Endothelial cell of umbilical vein (primary cell): ENCODE results near the gene POTEI. TPM values are rescaled to one million over a fixed set of nuclear protein-coding genes. Genes with fewer than 3 reads are reported as not detected.
A peak's percentile ranks its signal among the peaks of the same experiment; 100 is the strongest.
"Not testable (repeated sequence)": the region's sequence is repeated elsewhere in the genome, so short reads cannot be mapped to it uniquely, and the experiment has no call there.

Experiments used
- BruUV-seq: library from RNA; stranded (reverse); fragments of 400-500 nt; replicated peaks from 2 replicates; lab custom pipeline; 2021; lab: Mats Ljungman, UMichigan
- CTCF ChIA-PET: fragments of 300-600, 350-600 bp; sonication (Branson Sonifier 250); formaldehyde crosslinking; loops from one replicate; lab custom pipeline; 2021; ENCODE audit warnings: antibody characterized with exemption, inconsistent platforms; lab: Charles Lee
- POLR2A ChIA-PET: fragments of 300-600, 350-600 bp; sonication (Branson Sonifier 250); formaldehyde crosslinking; loops from one replicate; lab custom pipeline; 2021; ENCODE audit warnings: antibody characterized with exemption, inconsistent platforms; lab: Charles Lee
- DNase-seq: peaks from one replicate; pipeline ENCODE4 v3.0.0-alpha.2; 2011; ENCODE audit warnings: low read depth, low spot score
- FAIRE-seq: peaks from 2 replicates; lab custom pipeline; 2011; peaks lifted over from hg19 to GRCh38; lab: Jason Lieb, UNC
- H2AFZ ChIP-seq: 2 replicates; pipeline ENCODE4 v1.6.0; 2012; ENCODE audit warnings: low read depth, low read length, control low read depth, inconsistent platforms
- H3K27ac ChIP-seq: 2 replicates; pipeline ENCODE4 v1.5.1; 2011; ENCODE audit warnings: low read depth, mild to moderate bottlenecking, control low read depth, low read length, moderate library complexity; ENCODE audit not compliant: insufficient read depth
- H3K27me3 ChIP-seq, 2 experiments: 2 replicates each; pipeline versions ENCODE4 v1.6.0 to v1.6.1; 2011; ENCODE audit warnings: low read length in 2 of 2, mixed read lengths in 1 of 2; ENCODE audit not compliant: control insufficient read depth in 2 of 2, insufficient read depth in 2 of 2
- H3K36me3 ChIP-seq, 2 experiments: 2 replicates in 1 of 2; 3 replicates in 1 of 2; pipeline ENCODE4 v1.5.1; 2011; ENCODE audit warnings: low read length in 2 of 2, mild to moderate bottlenecking in 1 of 2, moderate library complexity in 1 of 2; ENCODE audit not compliant: control insufficient read depth in 2 of 2, insufficient read depth in 2 of 2; ENCODE audit errors: extremely low read depth in 1 of 2
- H3K4me1 ChIP-seq: 3 replicates; pipeline ENCODE4 v1.5.1; 2011; ENCODE audit warnings: mild to moderate bottlenecking, low read length; ENCODE audit not compliant: control insufficient read depth, insufficient read depth; ENCODE audit errors: extremely low read depth
- H3K4me2 ChIP-seq: 2 replicates; pipeline ENCODE4 v1.6.1; 2011; ENCODE audit warnings: low read length, control low read depth, mixed read lengths; ENCODE audit not compliant: insufficient read depth
- H3K4me3 ChIP-seq, 3 experiments: fragments of 200-600 bp in 1 of 3; sonication (generic), shearing (Covaris generic) in 1 of 3; replicated peaks in 1 of 3; 2 replicates each; pipeline ENCODE4 v1.5.1; 2011 to 2016; ENCODE audit warnings: control low read depth in 3 of 3, low read length in 3 of 3, mild to moderate bottlenecking in 2 of 3, inconsistent platforms in 1 of 3, low read depth in 1 of 3, moderate library complexity in 1 of 3; ENCODE audit not compliant: insufficient read depth in 1 of 3
- H3K79me2 ChIP-seq: 2 replicates; pipeline ENCODE4 v1.6.0; 2012; ENCODE audit warnings: low read length, inconsistent platforms; ENCODE audit not compliant: control insufficient read depth, insufficient read depth
- H3K9ac ChIP-seq: replicated peaks from 2 replicates; pipeline ENCODE3; 2011; ENCODE audit warnings: low read length, control low read depth; ENCODE audit not compliant: insufficient read depth; ENCODE audit errors: extremely low read depth
- H3K9me1 ChIP-seq: replicated peaks from 3 replicates; pipeline ENCODE4 v1.6.0; 2011; ENCODE audit warnings: mild to moderate bottlenecking, low read length; ENCODE audit not compliant: control insufficient read depth, insufficient read depth; ENCODE audit errors: extremely low read depth
- H3K9me3 ChIP-seq: replicated peaks from 2 replicates; pipeline ENCODE4 v1.5.1; 2012; ENCODE audit warnings: low read length, inconsistent platforms; ENCODE audit not compliant: control insufficient read depth, insufficient read depth
- H4K20me1 ChIP-seq: replicated peaks from 2 replicates; pipeline ENCODE3; 2011; ENCODE audit warnings: mild to moderate bottlenecking, low read length; ENCODE audit not compliant: control insufficient read depth, insufficient read depth; ENCODE audit errors: extremely low read depth
- dilution Hi-C: fragments of 300-500 bp; cut with MboI; formaldehyde crosslinking; loops from one replicate; pipeline ENCODE4 v1.15.0; 2019; ENCODE audit warnings: low sequenced_read_pairs; ENCODE audit not compliant: extremely low pct_ligation_motif_present
- intact Hi-C: fragments of 100-400 bp; cut with micrococcal nuclease; formaldehyde crosslinking; loops from one replicate; pipeline ENCODE4 v1.10.0; 2022
- polyA plus RNA-seq, 4 experiments: library from polyadenylated mRNA; depleted of rRNA in 3 of 4; stranded (reverse) in 3 of 4; unstranded in 1 of 4; fragments of >200 nt; gene quantifications; 2 replicates each; pipeline versions ENCODE4 v1.2.1 to v1.2.3, GENCODE V29; 2011 to 2012; ENCODE audit warnings: missing spikeins in 1 of 4
- total RNA-seq: library from RNA; stranded (reverse); gene quantifications from 2 replicates; pipeline ENCODE4 v1.2.3, GENCODE V29; 2021
- TF ChIP-seq, protein P1 (sequence below), 2 donors: IDR thresholded peaks; 1 replicate in 1 of 2; 2 replicates in 1 of 2; pipeline ENCODE4 v1.5.1; 2011; ENCODE audit warnings: low read length in 2 of 2, mild to moderate bottlenecking in 2 of 2, moderate library complexity in 2 of 2, control low read depth in 1 of 2, inconsistent platforms in 1 of 2, low read depth in 1 of 2; ENCODE audit not compliant: insufficient read depth in 1 of 2; ENCODE audit errors: extremely low read depth in 1 of 2

The POTEI gene
- total and polyA plus RNA-seq, 2 donors (not counting 3 experiments of a cell fraction or from before 2014, with no cell fraction given): 0.10 to 0.13 TPM

DNA sequence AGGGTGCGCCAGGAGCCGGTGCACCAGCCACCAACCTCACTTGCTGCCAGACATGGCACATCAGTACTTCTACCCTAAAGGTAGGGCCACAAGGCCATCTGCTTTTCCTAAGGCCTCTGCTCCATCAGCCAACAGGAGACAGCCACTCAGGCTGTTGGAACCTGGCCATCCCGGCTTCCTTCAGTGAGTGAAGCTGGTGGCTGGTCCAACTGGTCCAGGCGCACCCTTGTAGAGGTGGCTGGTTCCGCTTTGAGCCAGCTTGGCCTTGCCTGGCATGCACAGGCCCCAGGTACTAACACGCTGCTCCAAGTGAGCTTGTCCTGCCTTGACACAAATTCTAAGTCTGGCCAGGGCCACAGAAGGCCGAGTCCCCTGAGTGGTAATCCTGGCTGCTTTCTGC, 58.8 kb downstream of the POTEI start:
- dilution Hi-C loops, H3K4me3 ChIP-seq, H3K36me3 ChIP-seq, BruUV-seq, H3K79me2 ChIP-seq, H2AFZ ChIP-seq, H4K20me1 ChIP-seq, FAIRE-seq, H3K4me1 ChIP-seq, DNase-seq, intact Hi-C loops, H3K27ac ChIP-seq, H3K27me3 ChIP-seq, H3K4me2 ChIP-seq, H3K9me3 ChIP-seq, CTCF ChIA-PET, H3K9ac ChIP-seq, H3K9me1 ChIP-seq, POLR2A ChIA-PET: not testable (repeated sequence)

DNA sequence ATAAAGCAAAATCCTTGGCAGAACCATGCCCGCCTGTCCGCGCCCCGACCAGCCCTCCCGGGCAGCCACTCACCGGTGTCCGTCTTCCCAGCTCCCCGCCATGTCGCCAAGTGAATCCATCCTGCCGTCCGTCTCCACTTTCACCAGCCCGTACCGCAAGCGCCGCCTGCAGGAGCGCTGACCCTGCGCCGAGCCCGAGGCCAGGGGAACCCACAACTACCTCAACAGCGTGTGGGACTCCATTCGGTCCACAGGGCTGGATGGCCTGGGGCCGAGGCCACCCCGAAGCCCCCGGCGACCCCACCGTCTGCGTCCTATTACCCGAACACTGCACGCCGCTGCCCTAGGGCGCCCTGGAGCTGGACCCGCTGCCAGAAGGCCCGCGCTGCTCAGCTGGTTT, 81.5 kb downstream of the POTEI start:
- dilution Hi-C loops, H3K27me3 ChIP-seq, CTCF ChIA-PET, H4K20me1 ChIP-seq, H3K27ac ChIP-seq, H3K36me3 ChIP-seq, intact Hi-C loops, H3K4me1 ChIP-seq, POLR2A ChIA-PET, H3K9ac ChIP-seq, H2AFZ ChIP-seq, FAIRE-seq, H3K4me2 ChIP-seq, H3K79me2 ChIP-seq, BruUV-seq, H3K4me3 ChIP-seq, H3K9me3 ChIP-seq, H3K9me1 ChIP-seq: not testable (repeated sequence)
- DNase-seq: peak; percentile 6
- TF ChIP-seq, protein P1, sequence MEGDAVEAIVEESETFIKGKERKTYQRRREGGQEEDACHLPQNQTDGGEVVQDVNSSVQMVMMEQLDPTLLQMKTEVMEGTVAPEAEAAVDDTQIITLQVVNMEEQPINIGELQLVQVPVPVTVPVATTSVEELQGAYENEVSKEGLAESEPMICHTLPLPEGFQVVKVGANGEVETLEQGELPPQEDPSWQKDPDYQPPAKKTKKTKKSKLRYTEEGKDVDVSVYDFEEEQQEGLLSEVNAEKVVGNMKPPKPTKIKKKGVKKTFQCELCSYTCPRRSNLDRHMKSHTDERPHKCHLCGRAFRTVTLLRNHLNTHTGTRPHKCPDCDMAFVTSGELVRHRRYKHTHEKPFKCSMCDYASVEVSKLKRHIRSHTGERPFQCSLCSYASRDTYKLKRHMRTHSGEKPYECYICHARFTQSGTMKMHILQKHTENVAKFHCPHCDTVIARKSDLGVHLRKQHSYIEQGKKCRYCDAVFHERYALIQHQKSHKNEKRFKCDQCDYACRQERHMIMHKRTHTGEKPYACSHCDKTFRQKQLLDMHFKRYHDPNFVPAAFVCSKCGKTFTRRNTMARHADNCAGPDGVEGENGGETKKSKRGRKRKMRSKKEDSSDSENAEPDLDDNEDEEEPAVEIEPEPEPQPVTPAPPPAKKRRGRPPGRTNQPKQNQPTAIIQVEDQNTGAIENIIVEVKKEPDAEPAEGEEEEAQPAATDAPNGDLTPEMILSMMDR (IDR thresholded peaks at IDR 0.05; ENCODE audit: extremely low read depth in 1 of 2, insufficient read depth in 1 of 2, low read depth in 1 of 2, low read length in 2 of 2): peak in 1 of 2 donors; percentile 20

DNA sequence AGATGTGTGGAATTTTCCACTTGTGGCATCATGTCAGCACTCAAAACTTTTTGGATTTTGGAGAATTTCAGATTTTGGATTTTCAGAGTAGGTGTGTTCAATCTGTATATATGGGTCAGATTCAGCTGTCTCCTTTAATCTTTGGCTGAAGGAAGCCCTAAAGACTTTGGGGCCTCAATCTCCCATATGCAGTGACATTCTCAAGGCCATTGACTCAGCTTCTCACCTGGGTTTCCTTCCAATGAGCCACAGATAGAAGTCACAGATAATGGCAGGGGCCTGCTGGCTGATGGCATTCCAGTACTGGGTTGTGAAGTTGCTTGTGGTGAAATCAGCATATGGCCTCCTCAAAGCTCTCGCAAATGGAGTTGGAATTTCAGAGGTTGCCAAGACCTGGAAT, 90.3 kb downstream of the POTEI start:
- H3K4me2 ChIP-seq, H3K27ac ChIP-seq, POLR2A ChIA-PET, H3K9me3 ChIP-seq, H3K36me3 ChIP-seq, H4K20me1 ChIP-seq, H2AFZ ChIP-seq, intact Hi-C loops, DNase-seq, H3K79me2 ChIP-seq, H3K9me1 ChIP-seq, FAIRE-seq, dilution Hi-C loops, H3K4me1 ChIP-seq, H3K9ac ChIP-seq, H3K4me3 ChIP-seq, H3K27me3 ChIP-seq, CTCF ChIA-PET, BruUV-seq: not testable (repeated sequence)

DNA sequence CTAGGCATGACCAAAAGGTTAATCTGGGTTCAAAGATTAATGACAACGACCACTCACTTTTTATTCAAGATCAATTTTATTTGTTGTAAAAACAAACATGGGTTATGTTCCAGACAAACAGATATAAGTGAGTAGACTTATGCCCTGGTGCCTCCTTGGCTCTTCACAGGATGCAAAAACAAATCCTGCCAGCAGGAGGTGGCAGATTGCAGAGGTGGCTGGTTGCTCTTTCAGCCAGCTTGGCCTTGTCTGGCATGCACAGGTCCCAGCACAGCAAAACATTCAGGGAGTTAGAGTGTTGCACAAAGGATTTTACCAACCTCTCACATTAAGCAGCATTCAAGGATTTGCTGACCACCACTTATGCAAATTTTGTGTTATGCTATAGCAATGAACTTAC, 92.4 kb downstream of the POTEI start:
- H3K4me1 ChIP-seq, CTCF ChIA-PET, H3K36me3 ChIP-seq, intact Hi-C loops, H3K79me2 ChIP-seq, POLR2A ChIA-PET, BruUV-seq, H3K4me3 ChIP-seq, H3K9me1 ChIP-seq, H3K27me3 ChIP-seq, H3K4me2 ChIP-seq, DNase-seq, H3K9me3 ChIP-seq, dilution Hi-C loops, H3K9ac ChIP-seq, H2AFZ ChIP-seq, H3K27ac ChIP-seq, H4K20me1 ChIP-seq, FAIRE-seq: not testable (repeated sequence)
